ENCODE measurements around the gene ZNF184.
A peak's percentile ranks its signal among the peaks of the same experiment; 100 is the strongest.
"Not testable (repeated sequence)": the region's sequence is repeated elsewhere in the genome, so short reads cannot be mapped to it uniquely, and the experiment has no call there.

ZNF184 gene

GRCh38 chr6:27426045-27426620 lies 46.8 kb downstream of the ZNF184 start:
- peak in 37 of 58 donors; percentile 1 to 79 (median 38) for DNase-seq

GRCh38 chr6:27424851-27425250 lies 48.1 kb downstream of the ZNF184 start:
- not testable (repeated sequence) for DNase-seq

- DNase-seq, result peak in 4 of 58 donors; percentile 1 to 9 (median 4)
These were observed 50.1 kb downstream of the ZNF184 start for GRCh38 chr6:27422651-27423332.

- no peak for DNase-seq
These were observed 53.5 kb downstream of the ZNF184 start for GRCh38 chr6:27419363-27419762.

GRCh38 chr6:27415898-27416297 lies 57.0 kb downstream of the ZNF184 start:
- DNase-seq, result no peak

GRCh38 chr6:27414996-27415395 lies 57.9 kb downstream of the ZNF184 start:
- peak in 2 of 58 donors; percentile 1 to 5 for DNase-seq

GRCh38 chr6:27414300-27414699 lies 58.6 kb downstream of the ZNF184 start:
- no peak for DNase-seq

GRCh38 chr6:27407153-27407814 lies 65.6 kb downstream of the ZNF184 start:
- no peak for DNase-seq

- no peak for DNase-seq
These were observed 66.8 kb downstream of the ZNF184 start for GRCh38 chr6:27406085-27406484.

- no peak for DNase-seq
These were observed 71.8 kb downstream of the ZNF184 start for GRCh38 chr6:27400877-27401642.

All from anterior cingulate cortex (tissue), 58 donors.